GM12878 (cell line): ENCODE data around the gene CCDC83. TPM values are rescaled to one million over a fixed set of nuclear protein-coding genes. Genes with fewer than 3 reads are reported as not detected.

ENCODE experiments used
- ATAC-seq: fragments of 200-7000 bp; cut with Tn5 transposase; 3 replicates; pipeline ENCODE4 v1.9.1; 2020; ENCODE audit warnings: mild to moderate bottlenecking, moderate library complexity
- BruUV-seq: library from RNA; stranded (reverse); fragments of 400-500 nt; replicated peaks from 2 replicates; lab custom pipeline; 2021; lab: Mats Ljungman, UMichigan
- CTCF ChIA-PET: fragments of 300-600 bp; sonication (Branson Sonifier 250); formaldehyde crosslinking; extraction: SDS; loops from one replicate; lab custom pipeline; 2021; ENCODE audit warnings: inconsistent platforms; lab: Yijun Ruan, JAX
- POLR2A ChIA-PET: fragments of 350-600 bp; formaldehyde crosslinking; extraction: SDS; loops from one replicate; lab custom pipeline; 2021; ENCODE audit warnings: inconsistent platforms; lab: Charles Lee
- RAD21 ChIA-PET: fragments of 300-600 bp; sonication (Branson Sonifier 250); formaldehyde crosslinking; loops from one replicate; lab custom pipeline; 2023; ENCODE audit warnings: antibody characterized with exemption; ENCODE audit not compliant: unreplicated experiment; lab: Charles Lee
- SMC1A ChIA-PET: fragments of 300-600 bp; sonication (Branson Sonifier 250); formaldehyde crosslinking; loops from one replicate; lab custom pipeline; 2023; ENCODE audit not compliant: unreplicated experiment, uncharacterized antibody; lab: Charles Lee
- DNase-seq: peaks from one replicate; pipeline ENCODE4 v3.0.0-alpha.2; 2011; ENCODE audit warnings: low read depth, low spot score
- FAIRE-seq: peaks from 3 replicates; lab custom pipeline; 2011; peaks lifted over from hg19 to GRCh38; lab: Jason Lieb, UNC
- H2AFZ ChIP-seq: 2 replicates; pipeline ENCODE4 v1.6.0; 2011; ENCODE audit warnings: low read depth, low read length, control low read depth; ENCODE audit not compliant: control insufficient read depth
- H3K27ac ChIP-seq: 2 replicates; pipeline ENCODE4 v1.5.1; 2011; ENCODE audit warnings: control low read depth; ENCODE audit not compliant: control insufficient read depth, insufficient read depth
- H3K27me3 ChIP-seq, 2 experiments: replicated peaks in 1 of 2; 2 replicates each; pipeline versions ENCODE4 v1.6.0 to v1.6.1; 2011; ENCODE audit warnings: low read length in 1 of 2; ENCODE audit not compliant: control insufficient read depth in 2 of 2, insufficient read depth in 2 of 2
- H3K36me3 ChIP-seq, 2 experiments: 2 replicates each; pipeline ENCODE4 v1.5.1; 2011; ENCODE audit warnings: low read length in 1 of 2; ENCODE audit not compliant: control insufficient read depth in 2 of 2, insufficient read depth in 2 of 2
- H3K4me1 ChIP-seq: 2 replicates; pipeline ENCODE4 v1.6.1; 2011; ENCODE audit warnings: mild to moderate bottlenecking, low read length, moderate library complexity, mixed read lengths; ENCODE audit not compliant: control insufficient read depth, insufficient read depth
- H3K4me2 ChIP-seq: 2 replicates; pipeline ENCODE4 v1.6.0; 2011; ENCODE audit warnings: control low read depth; ENCODE audit not compliant: control insufficient read depth, insufficient read depth
- H3K4me3 ChIP-seq: fragments of 200-600 bp; sonication (generic); 2 replicates; pipeline ENCODE4 v1.5.1; 2016
- H3K79me2 ChIP-seq: 2 replicates; pipeline ENCODE4 v1.6.0; 2011; ENCODE audit warnings: low read length; ENCODE audit not compliant: control insufficient read depth, insufficient read depth
- H3K9ac ChIP-seq: 2 replicates; pipeline ENCODE4 v1.8.0; 2011; ENCODE audit warnings: low read length, control low read depth, mixed read lengths; ENCODE audit not compliant: control insufficient read depth, insufficient read depth
- H3K9me3 ChIP-seq: replicated peaks from 3 replicates; pipeline ENCODE4 v1.5.1; 2011; ENCODE audit warnings: mild to moderate bottlenecking, low read length; ENCODE audit not compliant: control insufficient read depth, insufficient read depth
- H4K20me1 ChIP-seq: 2 replicates; pipeline ENCODE4 v1.6.0; 2011; ENCODE audit not compliant: control insufficient read depth, insufficient read depth
- ASH2L ChIP-seq: fragments of 300-600, 200-600 bp; sonication (generic); IDR thresholded peaks from 2 replicates; pipeline ENCODE4 v1.6.1; 2017; ENCODE audit warnings: low read depth, mild to moderate bottlenecking, borderline replicate concordance
- BRCA1 ChIP-seq: IDR thresholded peaks from 2 replicates; pipeline ENCODE4 v1.6.1; 2011; ENCODE audit warnings: low read depth, low read length, improper control_type of control experiment
- CREB1 ChIP-seq: IDR thresholded peaks from 2 replicates; pipeline ENCODE4 v1.6.1; 2012; ENCODE audit warnings: low read depth, mild to moderate bottlenecking, inconsistent platforms
- CUX1 ChIP-seq: IDR thresholded peaks from 2 replicates; pipeline ENCODE4 v1.6.1; 2012; ENCODE audit warnings: improper control_type of control experiment, low read depth, low read length; ENCODE audit not compliant: insufficient replicate concordance
- EGR1 ChIP-seq, 2 experiments: IDR thresholded peaks; 1 replicate in 1 of 2; 2 replicates in 1 of 2; pipeline ENCODE4 v1.6.1; 2011 to 2012; ENCODE audit warnings: low read depth in 2 of 2, low read length in 2 of 2, borderline replicate concordance in 1 of 2, mild to moderate bottlenecking in 1 of 2, moderate library complexity in 1 of 2
- FOS ChIP-seq: IDR thresholded peaks from 3 replicates; pipeline ENCODE4 v1.6.1; 2011; ENCODE audit warnings: borderline replicate concordance; ENCODE audit not compliant: insufficient read length; ENCODE audit errors: extremely low read depth
- HSF1 ChIP-seq: fragments of 150-350 bp; IDR thresholded peaks from 2 replicates; pipeline ENCODE4 v1.6.1; 2014; ENCODE audit warnings: mild to moderate bottlenecking, low read depth, low read length
- IRF5 ChIP-seq: fragments of 450-650 bp; IDR thresholded peaks from 2 replicates; pipeline ENCODE4 v1.6.1; 2017; ENCODE audit warnings: borderline replicate concordance
- JUND ChIP-seq: IDR thresholded peaks from 2 replicates; pipeline ENCODE4 v1.6.1; 2012; ENCODE audit warnings: low read depth, mild to moderate bottlenecking, low read length, improper control_type of control experiment, moderate library complexity
- MYB ChIP-seq: fragments of 150-350 bp; IDR thresholded peaks from 2 replicates; pipeline ENCODE4 v1.6.1; 2014; ENCODE audit warnings: mild to moderate bottlenecking, low read depth, low read length, borderline replicate concordance
- RUNX3 ChIP-seq: IDR thresholded peaks from 2 replicates; pipeline ENCODE4 v1.6.1; 2012; ENCODE audit warnings: low read length, inconsistent platforms
- TARDBP ChIP-seq: IDR thresholded peaks from 2 replicates; pipeline ENCODE4 v1.6.1; 2016; ENCODE audit warnings: borderline replicate concordance
- TCF7 ChIP-seq: IDR thresholded peaks from 2 replicates; pipeline ENCODE4 v1.6.1; 2014; ENCODE audit warnings: antibody characterized with exemption, borderline replicate concordance
- YBX1 ChIP-seq: fragments of 450-650 bp; IDR thresholded peaks from 2 replicates; pipeline ENCODE4 v1.6.1; 2016; ENCODE audit warnings: antibody characterized with exemption
- ZNF24 ChIP-seq: fragments of 450-650 bp; IDR thresholded peaks from 2 replicates; pipeline ENCODE4 v1.6.1; 2017; ENCODE audit warnings: antibody characterized with exemption, mild to moderate bottlenecking
- WGBS: methylation state at CpG from one replicate; pipeline ENCODE4 v1.1.6; 2016; ENCODE audit warnings: low lambda C conversion rate; ENCODE audit not compliant: insufficient replicate concordance, insufficient coverage; ENCODE audit errors: missing lambda C conversion rate; 5-methylcytosine and 5-hydroxymethylcytosine counted together
- in situ Hi-C: fragments of 300-500 bp; cut with MboI; formaldehyde crosslinking; loops from 9 replicates; pipeline ENCODE4 v1.14.3; 2018; ENCODE audit warnings: mixed read lengths
- intact Hi-C: fragments of 100-400 bp; cut with micrococcal nuclease; formaldehyde crosslinking; loops from one replicate; pipeline ENCODE4 v1.14.2; 2022; ENCODE audit not compliant: unreplicated experiment
- polyA plus RNA-seq, 11 experiments: library from polyadenylated mRNA; depleted of rRNA in 4 of 11; unstranded in 6 of 11; stranded (reverse) in 5 of 11; fragments of >200 nt; fragmentation: Nextera tagmentation in 4 of 11; fragmentation: Illumina TruSeq in 1 of 11; extraction: Ambion mirVana in 4 of 11; extraction: Trizol in 1 of 11; gene quantifications; 1 replicate in 1 of 11; 2 replicates in 10 of 11; pipeline versions ENCODE4 v1.2.1 to v1.2.3, GENCODE V29; 2011 to 2016; ENCODE audit warnings: inconsistent platforms in 2 of 11, missing spikeins in 2 of 11, low read depth in 1 of 11
- total RNA-seq, 4 experiments: library from RNA; depleted of rRNA in 3 of 4; stranded (reverse); fragments of >200 nt in 3 of 4; fragmentation: Illumina TruSeq in 1 of 4; extraction: Trizol in 1 of 4; gene quantifications; 2 replicates each; pipeline versions ENCODE4 v1.2.1 to v1.2.3, GENCODE V29; 2013 to 2021

The CCDC83 gene
- total and polyA plus RNA-seq, 10 of the 15 experiments (the other 5 are each of a cell fraction or from before 2014, with no cell fraction given), result not detected

DNA sequence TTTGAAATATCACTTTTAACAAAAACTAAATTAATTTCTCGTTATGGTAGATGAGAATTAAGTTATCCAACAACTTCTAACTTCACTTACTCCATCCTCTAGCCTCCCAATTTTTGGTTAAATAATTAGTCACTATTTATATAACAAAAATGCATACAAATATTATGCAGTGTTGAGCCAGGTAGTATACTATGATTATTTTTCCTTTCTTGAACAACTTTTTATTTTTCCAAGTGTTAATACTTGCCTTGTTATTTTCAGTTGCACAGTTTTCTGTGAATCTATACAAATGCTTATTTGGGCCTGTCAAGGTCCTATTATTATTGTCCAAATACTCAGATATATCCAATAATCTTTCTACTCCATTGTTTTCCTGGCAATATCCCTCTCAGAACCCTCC lies 19.9 kb upstream of the CCDC83 start (continued):
- TF ChIP-seq ZNF24 (no peak), EGR1 (IDR thresholded peaks at IDR 0.05; ENCODE audit: borderline replicate concordance in 1 of 2, low read depth in 2 of 2, low read length in 2 of 2) (no peak), CREB1 (no peak)

GRCh38 chr11:85835729-85836128 lies 19.5 kb upstream of the CCDC83 start:
- Histone ChIP-seq H3K4me1 (no peaks in the 10 kb centered on the region), H3K36me3 (no peaks in the 10 kb centered on the region), H2AFZ (no peak overlapping the region), H3K9me3 (no peaks in the 10 kb centered on the region), H3K27me3 (no peaks in the 10 kb centered on the region), H3K27ac (no peak overlapping the region), H3K79me2 (no peaks in the 10 kb centered on the region), H3K4me2 (no peak overlapping the region), H3K4me3 (no peak overlapping the region), H3K9ac (no peak overlapping the region), H4K20me1 (no peaks in the 10 kb centered on the region)
- intact Hi-C loops, result no loop called here
- ChIA-PET POLR2A (no interaction called here), SMC1A (no interaction called here), RAD21 (no interaction called here), CTCF (no interaction called here)
- DNase-seq, result no peak
- no peak for FAIRE-seq
- in situ Hi-C loops, result no loop called here
- no peak for ATAC-seq
- no TSS peak for BruUV-seq
- WGBS, result 27% methylated on average over 3 of the region's 3 CpGs
- TF ChIP-seq BRCA1 (no peak), CUX1 (no peak), FOS (no peak), TARDBP (no peak), JUND (no peak), YBX1 (no peak), RUNX3 (no peak), ASH2L (no peak), TCF7 (no peak), MYB (no peak), IRF5 (no peak), HSF1 (no peak)
